ENCODE measurements around the gene CHRNE. TPM values are rescaled to one million over a fixed set of nuclear protein-coding genes. Genes with fewer than 3 reads are reported as not detected.
A peak's percentile ranks its signal among the peaks of the same experiment; 100 is the strongest.

The CHRNE gene
- total RNA-seq, 4 donors from 2014 or later: 0.57 TPM; not detected in 3

DNA sequence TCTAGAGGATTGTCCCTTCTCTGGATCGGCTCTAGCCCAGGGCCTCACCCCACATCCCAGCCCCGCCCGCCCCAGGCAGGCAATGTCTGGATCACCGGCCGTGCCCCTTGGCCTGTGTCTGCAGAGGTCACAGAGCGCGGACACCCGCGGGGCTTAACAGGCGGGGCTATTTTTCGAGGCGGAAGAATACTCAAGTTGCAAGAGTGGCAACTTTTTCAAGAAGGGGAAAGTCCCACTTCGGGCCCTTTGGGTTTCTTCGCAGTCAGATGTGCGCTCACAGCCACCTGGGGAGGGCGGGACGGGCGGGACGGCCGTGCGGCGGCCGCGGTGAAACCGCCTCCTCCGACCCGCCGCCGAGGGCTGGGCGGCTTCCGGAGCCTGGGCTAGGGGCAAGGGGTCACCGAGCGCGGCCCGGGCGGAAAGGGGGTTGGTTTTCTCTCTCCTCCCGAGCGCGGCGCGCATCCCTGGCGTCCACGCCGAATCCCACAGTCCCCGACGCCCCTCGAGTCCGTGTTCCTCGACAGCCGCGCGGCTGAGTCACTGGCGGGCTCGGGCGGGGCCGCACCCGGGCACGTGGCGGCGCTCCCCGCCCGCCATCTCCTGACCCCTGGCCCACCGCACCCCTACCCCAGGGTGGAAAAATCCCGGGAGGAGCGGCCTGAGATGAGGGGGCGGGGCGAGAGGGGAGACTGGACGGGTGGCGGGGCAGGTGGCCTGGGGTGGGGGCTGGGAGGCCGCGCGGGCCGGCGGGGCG lies 46.6 kb upstream of the CHRNE start:
- H3K36me3 ChIP-seq: peaks cover 0 to 29% (median 0%) of the 10 kb centered on the region in 3 donors
- TF ChIP-seq, protein P1, sequence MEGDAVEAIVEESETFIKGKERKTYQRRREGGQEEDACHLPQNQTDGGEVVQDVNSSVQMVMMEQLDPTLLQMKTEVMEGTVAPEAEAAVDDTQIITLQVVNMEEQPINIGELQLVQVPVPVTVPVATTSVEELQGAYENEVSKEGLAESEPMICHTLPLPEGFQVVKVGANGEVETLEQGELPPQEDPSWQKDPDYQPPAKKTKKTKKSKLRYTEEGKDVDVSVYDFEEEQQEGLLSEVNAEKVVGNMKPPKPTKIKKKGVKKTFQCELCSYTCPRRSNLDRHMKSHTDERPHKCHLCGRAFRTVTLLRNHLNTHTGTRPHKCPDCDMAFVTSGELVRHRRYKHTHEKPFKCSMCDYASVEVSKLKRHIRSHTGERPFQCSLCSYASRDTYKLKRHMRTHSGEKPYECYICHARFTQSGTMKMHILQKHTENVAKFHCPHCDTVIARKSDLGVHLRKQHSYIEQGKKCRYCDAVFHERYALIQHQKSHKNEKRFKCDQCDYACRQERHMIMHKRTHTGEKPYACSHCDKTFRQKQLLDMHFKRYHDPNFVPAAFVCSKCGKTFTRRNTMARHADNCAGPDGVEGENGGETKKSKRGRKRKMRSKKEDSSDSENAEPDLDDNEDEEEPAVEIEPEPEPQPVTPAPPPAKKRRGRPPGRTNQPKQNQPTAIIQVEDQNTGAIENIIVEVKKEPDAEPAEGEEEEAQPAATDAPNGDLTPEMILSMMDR (IDR thresholded peaks at IDR 0.05): no peak
- TF ChIP-seq POLR2A (IDR thresholded peaks at IDR 0.05): peak in 1 of 4 donors; percentile 33
- no peaks in the 10 kb centered on the region for H3K27me3 ChIP-seq
- peaks cover 30 to 66% (median 31%) of the 10 kb centered on the region in 3 donors for H3K4me1 ChIP-seq
- 0% methylated on average over 7 of the region's 75 CpGs; no CpG with 5 or more reads in 1 of the 2 donors for WGBS, 2 donors
- H3K4me3 ChIP-seq: peak overlapping the region; percentile 91 to 97 (median 94)
- DNase-seq: peak; percentile 46
- no peaks in the 10 kb centered on the region for H3K9me3 ChIP-seq
- intact Hi-C loops (cut with DNase I): no loop called here
- peak overlapping the region; percentile 97 to 100 (median 98) for H3K27ac ChIP-seq

DNA sequence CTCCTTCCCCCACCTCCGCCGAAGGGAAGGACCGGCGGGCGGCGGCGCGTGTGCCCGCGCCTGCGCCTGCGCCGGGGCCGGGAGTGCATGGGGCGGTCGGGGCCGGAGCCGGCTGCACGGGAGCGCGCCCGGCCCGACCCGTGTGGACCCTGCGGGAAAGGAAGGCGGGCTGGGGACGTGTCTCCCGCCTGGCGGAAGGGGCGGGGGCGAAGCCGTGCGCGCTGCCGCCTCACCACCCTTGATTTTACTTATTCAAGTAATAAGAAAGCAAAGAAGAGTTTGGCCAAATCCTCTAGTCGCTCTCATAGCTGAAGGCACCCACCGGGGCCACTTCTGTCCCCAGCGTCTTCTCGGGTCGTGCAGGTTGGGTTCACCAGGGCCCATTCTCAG lies 46.0 kb upstream of the CHRNE start:
- WGBS, 2 donors: 0% methylated on average over 12 to 36 of the region's 40 CpGs
- peak overlapping the region; percentile 97 to 100 (median 98) for H3K27ac ChIP-seq
- peak overlapping the region; percentile 91 to 97 (median 94) for H3K4me3 ChIP-seq
- no peak for DNase-seq
- H3K27me3 ChIP-seq: no peaks in the 10 kb centered on the region
- intact Hi-C loops (cut with DNase I): no loop called here
- TF ChIP-seq POLR2A (IDR thresholded peaks at IDR 0.05): peak in 2 of 4 donors; percentile 63 to 65
- TF ChIP-seq, protein P1 (IDR thresholded peaks at IDR 0.05): peak in 2 of 6 experiments; percentile 3 to 10
- H3K9me3 ChIP-seq: no peaks in the 10 kb centered on the region
- H3K36me3 ChIP-seq: peaks cover 0 to 35% (median 0%) of the 10 kb centered on the region in 3 donors
- H3K4me1 ChIP-seq: peaks cover 34 to 72% (median 35%) of the 10 kb centered on the region in 3 donors

DNA sequence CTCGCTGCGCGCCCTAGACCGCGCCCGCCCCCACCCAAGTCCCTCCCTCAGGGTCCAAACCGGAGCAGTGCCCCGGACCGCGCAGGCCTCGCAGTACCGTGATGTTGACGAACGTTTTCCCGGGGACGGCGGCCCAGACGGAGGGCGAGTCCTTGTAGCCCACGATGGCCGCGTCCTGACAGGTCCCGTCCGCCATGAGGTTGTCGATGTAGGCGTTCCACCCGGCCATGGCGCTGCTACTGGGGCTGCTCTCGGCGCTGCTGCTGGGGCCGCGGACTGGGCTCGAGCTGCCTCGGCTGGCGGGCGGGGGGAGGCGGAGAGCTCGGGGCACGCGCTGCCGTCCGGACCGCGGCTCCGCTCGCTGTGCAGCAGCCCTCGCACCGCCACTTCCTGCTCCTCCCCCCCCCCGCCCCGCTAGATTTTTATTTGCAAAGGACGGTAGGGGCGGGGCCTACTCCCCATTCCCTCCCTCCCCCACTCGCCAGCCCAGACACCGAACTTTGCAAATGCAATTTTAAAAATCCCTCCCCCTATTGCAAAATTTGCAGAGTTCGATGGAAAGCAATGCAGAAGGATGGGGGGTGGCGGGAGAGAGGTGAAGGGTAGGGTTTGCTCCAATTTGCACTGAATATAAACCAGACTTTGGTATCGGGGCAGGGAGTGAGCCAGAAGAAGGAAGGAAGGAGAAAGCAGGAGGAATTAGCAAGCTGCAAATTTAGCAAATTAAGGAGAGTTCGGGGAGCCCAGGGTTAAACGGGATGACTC lies 45.5 kb upstream of the CHRNE start, which contains the start of gene PFN1:
TSS of gene PFN1 (minus strand) at position 365 of the 765 bp plus-strand sequence. CDS start at position 229, 136 bp downstream.
- peak in 3 of 4 donors; percentile 75 to 96 (median 92) for TF ChIP-seq POLR2A (IDR thresholded peaks at IDR 0.05)
- TF ChIP-seq, protein P1 (IDR thresholded peaks at IDR 0.05): peak in 1 of 6 experiments; percentile 2
- H3K36me3 ChIP-seq: peaks cover 0 to 40% (median under 1%) of the 10 kb centered on the region in 3 donors
- intact Hi-C loops (cut with DNase I): no loop called here
- peaks cover 35 to 73% (median 38%) of the 10 kb centered on the region in 3 donors for H3K4me1 ChIP-seq
- no peaks in the 10 kb centered on the region for H3K9me3 ChIP-seq
- WGBS, 2 donors: 0% methylated on average over 6 of the region's 59 CpGs
- peak; percentile 80 for DNase-seq
- no peaks in the 10 kb centered on the region for H3K27me3 ChIP-seq
- H3K27ac ChIP-seq: peak within 1 kb of the TSS; percentile 97 to 100 (median 98)
- peak within 1 kb of the TSS; percentile 91 to 97 (median 94) for H3K4me3 ChIP-seq

GRCh38 chr17:4947411-4948165 lies 44.7 kb upstream of the CHRNE start:
- WGBS, 2 donors: 0% methylated on average over 2 to 11 of the region's 56 CpGs
- peak overlapping the region; percentile 91 to 97 (median 94) for H3K4me3 ChIP-seq
- peak overlapping the region; percentile 97 to 100 (median 98) for H3K27ac ChIP-seq
- H3K36me3 ChIP-seq: peaks cover 3 to 48% (median 8%) of the 10 kb centered on the region in 3 donors
- H3K4me1 ChIP-seq: peaks cover 35 to 78% (median 38%) of the 10 kb centered on the region in 3 donors
- DNase-seq: no peak
- H3K9me3 ChIP-seq: no peaks in the 10 kb centered on the region
- intact Hi-C loops (cut with DNase I): no loop called here
- H3K27me3 ChIP-seq: no peaks in the 10 kb centered on the region
- no peak for TF ChIP-seq POLR2A (IDR thresholded peaks at IDR 0.05)
- TF ChIP-seq, protein P1 (IDR thresholded peaks at IDR 0.05): no peak
